ENCODE results near the gene DNAJC5. TPM values are rescaled to one million over a fixed set of nuclear protein-coding genes. Genes with fewer than 3 reads are reported as not detected.

Gene DNAJC5
- total RNA-seq, 4 donors from 2014 or later: 18.5 to 26.4 (median 22.5) TPM

GRCh38 chr20:63935447-63935846 is 40.5 kb downstream of the DNAJC5 start:
- Histone ChIP-seq H3K27me3 (no peaks in the 10 kb centered on the region), H3K36me3 (peaks cover 0 to 33% of the 10 kb centered on the region in 2 donors), H3K4me3 (no peak overlapping the region), H3K4me1 (peaks cover 0 to 8% of the 10 kb centered on the region in 2 donors), H3K27ac (no peak overlapping the region), H3K9me3 (no peaks in the 10 kb centered on the region)
- no peak for ATAC-seq
- no peak for TF ChIP-seq POLR2A (IDR thresholded peaks at IDR 0.05)
- no peak for TF ChIP-seq CTCF (IDR thresholded peaks at IDR 0.05 in 4 of 5, conservative IDR thresholded peaks at IDR 0.05 in 1 of 5)
- intact Hi-C loops (cut with DNase I; ENCODE audit: low total_unique reads): no loop called here
- no peak for DNase-seq
- in situ Hi-C loops (cut with MboI; ENCODE audit: low sequenced_read_pairs in 4 of 4): no loop called here

DNA sequence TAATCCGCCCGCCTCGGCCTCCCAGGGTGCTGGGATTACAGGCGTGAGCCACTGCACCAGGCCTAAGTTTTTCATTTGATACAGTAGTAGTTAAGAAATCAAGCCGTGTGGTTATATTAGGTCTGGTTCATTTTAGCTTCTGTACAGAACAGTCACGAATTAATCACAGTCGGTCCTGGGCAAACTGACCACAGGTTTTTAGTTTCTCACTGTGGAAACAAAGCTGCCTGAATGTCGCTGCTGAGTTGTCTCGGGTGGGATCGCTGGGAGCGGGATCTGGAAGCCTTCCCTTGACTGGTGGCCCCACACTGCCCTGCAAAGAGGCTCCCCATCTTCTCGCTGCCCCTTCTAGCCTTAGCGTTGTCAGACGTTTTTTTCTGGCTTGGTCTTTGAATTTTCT is 42.7 kb downstream of the DNAJC5 start:
- ATAC-seq: peak; percentile 77 to 81
- Histone ChIP-seq H3K36me3 (peaks cover 0 to 20% of the 10 kb centered on the region in 2 donors), H3K27me3 (no peaks in the 10 kb centered on the region), H3K4me3 (no peak overlapping the region), H3K27ac (peak overlapping the region; percentile 60 to 70 (median 64)), H3K9me3 (no peaks in the 10 kb centered on the region), H3K4me1 (peaks cover 1 to 8% of the 10 kb centered on the region in 2 donors)
- in situ Hi-C loops (cut with MboI; ENCODE audit: low sequenced_read_pairs in 4 of 4) (no loop called here), intact Hi-C loops (cut with DNase I; ENCODE audit: low total_unique reads) (no loop called here)
- TF ChIP-seq CTCF (IDR thresholded peaks at IDR 0.05 in 4 of 5, conservative IDR thresholded peaks at IDR 0.05 in 1 of 5) (no peak), POLR2A (IDR thresholded peaks at IDR 0.05) (no peak)
- no peak for DNase-seq

DNA sequence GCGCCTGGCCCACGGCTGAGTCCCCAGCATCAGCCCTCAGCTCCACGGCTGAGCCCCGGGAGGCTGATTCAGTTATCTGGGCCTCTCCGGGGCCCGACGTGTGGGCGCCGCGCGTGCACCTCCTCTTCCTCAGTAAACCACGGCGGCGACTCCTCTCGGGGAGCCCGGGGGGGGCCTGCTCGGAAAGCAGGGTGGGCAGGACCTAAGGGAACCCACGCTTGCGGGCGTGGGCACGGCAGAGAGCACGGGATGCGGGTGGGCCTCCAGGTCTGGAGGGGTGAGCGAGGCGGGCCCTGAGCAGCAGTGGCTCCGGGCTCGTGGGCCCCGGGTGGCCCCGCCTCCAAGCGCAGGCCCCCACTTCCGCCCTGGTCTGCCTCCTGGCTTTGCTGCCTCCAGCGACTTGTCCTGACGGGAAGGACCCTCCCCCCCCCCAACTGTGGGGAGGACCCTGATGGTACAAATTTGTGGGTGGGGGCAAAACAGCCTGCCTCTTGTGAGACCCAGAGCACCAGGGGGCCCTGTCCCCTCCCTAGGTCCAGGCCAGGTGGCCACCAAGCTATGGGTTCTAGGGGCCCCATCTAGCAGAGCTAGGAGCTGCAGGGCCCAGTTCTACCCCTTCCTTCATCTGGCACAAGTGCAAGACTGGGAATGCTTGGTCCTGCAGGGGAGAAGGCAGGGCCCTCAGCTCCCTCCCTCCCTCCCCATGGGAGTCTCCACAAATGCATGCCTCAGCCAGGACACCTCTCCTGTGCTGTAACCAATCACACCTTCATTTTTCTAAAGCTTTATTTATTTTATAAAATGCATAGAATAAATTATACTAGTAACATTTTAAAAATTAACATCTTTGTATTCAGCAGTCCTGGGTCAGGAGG is 44.4 kb downstream of the DNAJC5 start:
- no peak for DNase-seq
- H3K36me3 ChIP-seq: peaks cover 0 to 36% of the 10 kb centered on the region in 2 donors
- peak overlapping the region in 1 of 4 donors; percentile 0 for H3K27ac ChIP-seq
- H3K4me3 ChIP-seq: no peak overlapping the region
- ATAC-seq: no peak
- no peaks in the 10 kb centered on the region for H3K9me3 ChIP-seq
- TF ChIP-seq POLR2A (IDR thresholded peaks at IDR 0.05) (no peak), CTCF (IDR thresholded peaks at IDR 0.05 in 4 of 5, conservative IDR thresholded peaks at IDR 0.05 in 1 of 5) (no peak)
- H3K27me3 ChIP-seq: no peaks in the 10 kb centered on the region
- H3K4me1 ChIP-seq: peaks cover 12 to 21% of the 10 kb centered on the region in 2 donors
- in situ Hi-C loops (cut with MboI; ENCODE audit: low sequenced_read_pairs in 4 of 4) (no loop called here), intact Hi-C loops (cut with DNase I; ENCODE audit: low total_unique reads) (no loop called here)

DNA sequence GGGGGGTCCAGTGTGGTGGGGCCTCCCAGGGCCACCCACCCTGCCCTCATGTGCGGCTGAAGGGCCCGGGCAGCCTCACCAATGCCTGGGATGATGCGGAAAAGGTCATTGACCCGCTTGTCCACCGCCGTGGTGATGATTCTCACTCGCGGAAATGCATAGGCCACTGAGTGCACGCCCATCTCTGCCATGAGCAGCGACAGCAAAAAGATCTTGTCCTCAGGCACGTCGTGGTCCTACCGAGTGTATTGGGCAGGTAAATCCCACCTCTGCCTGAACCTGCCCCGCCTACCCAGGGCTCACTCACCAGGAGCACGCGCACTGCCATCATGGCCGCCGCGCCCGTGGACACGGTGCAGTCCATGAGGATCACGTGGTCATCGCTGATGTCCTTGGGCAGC is 45.1 kb downstream of the DNAJC5 start:
- no peak for DNase-seq
- no peak overlapping the region for H3K4me3 ChIP-seq
- peaks cover 0 to 44% of the 10 kb centered on the region in 2 donors for H3K36me3 ChIP-seq
- no peaks in the 10 kb centered on the region for H3K27me3 ChIP-seq
- peaks cover 12 to 21% of the 10 kb centered on the region in 2 donors for H3K4me1 ChIP-seq
- ATAC-seq: no peak
- H3K27ac ChIP-seq: no peak overlapping the region
- intact Hi-C loops (cut with DNase I; ENCODE audit: low total_unique reads) (no loop called here), in situ Hi-C loops (cut with MboI; ENCODE audit: low sequenced_read_pairs in 4 of 4) (no loop called here)
- TF ChIP-seq POLR2A (IDR thresholded peaks at IDR 0.05) (no peak), CTCF (IDR thresholded peaks at IDR 0.05 in 4 of 5, conservative IDR thresholded peaks at IDR 0.05 in 1 of 5) (no peak)
- H3K9me3 ChIP-seq: no peaks in the 10 kb centered on the region
